DMS114 treated with DMSO at 0.1 percent for 48 hours (cell line): ENCODE data around the gene LARP1.

ENCODE experiments used
- DNase-seq: peaks from one replicate; lab custom pipeline; 2025; ENCODE audit not compliant: unreplicated experiment; lab: John Stamatoyannopoulos, UW

Gene LARP1

GRCh38 chr5:154788212-154788611, 33.0 kb downstream of the LARP1 start:
- no peak for DNase-seq

GRCh38 chr5:154791535-154791934, 36.4 kb downstream of the LARP1 start:
- DNase-seq, result no peak

- no peak for DNase-seq
Observed at GRCh38 chr5:154793599-154794524, 38.7 kb downstream of the LARP1 start.

DNA sequence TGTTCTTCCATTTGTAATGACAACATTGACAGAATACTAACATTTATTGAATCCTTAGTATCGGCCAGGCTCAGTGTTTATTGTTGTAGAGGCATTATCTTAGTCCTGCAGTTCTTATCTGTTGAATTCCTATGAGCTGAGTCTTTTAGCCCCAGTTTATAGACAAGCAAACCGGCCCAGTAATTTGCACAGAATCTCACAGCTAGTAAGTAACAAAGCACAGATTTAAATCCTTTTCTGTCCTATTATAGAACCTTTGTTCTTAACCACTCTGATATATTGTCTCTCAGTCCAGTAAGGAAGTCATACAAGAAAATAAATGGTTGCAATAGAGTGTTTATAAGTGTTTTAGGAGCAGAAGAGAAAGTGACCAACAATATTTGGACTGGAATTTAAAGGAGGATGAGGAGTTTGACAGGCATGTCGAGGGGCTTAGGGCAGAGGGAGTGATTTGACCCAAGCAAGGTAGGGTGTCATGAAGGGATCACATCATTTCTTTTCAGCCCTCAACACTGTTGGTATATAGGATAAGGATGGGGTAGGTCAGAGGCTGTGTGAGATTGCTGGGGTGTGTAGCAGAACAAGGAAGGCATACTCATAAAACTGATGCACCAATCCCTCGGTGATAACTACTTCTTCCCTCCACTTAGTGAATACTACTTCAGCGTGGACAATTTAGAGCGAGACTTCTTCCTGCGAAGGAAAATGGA, 39.5 kb downstream of the LARP1 start:
- DNase-seq, result no peak

- no peak for DNase-seq
Observed at GRCh38 chr5:154795235-154795596, 40.0 kb downstream of the LARP1 start.

DNA sequence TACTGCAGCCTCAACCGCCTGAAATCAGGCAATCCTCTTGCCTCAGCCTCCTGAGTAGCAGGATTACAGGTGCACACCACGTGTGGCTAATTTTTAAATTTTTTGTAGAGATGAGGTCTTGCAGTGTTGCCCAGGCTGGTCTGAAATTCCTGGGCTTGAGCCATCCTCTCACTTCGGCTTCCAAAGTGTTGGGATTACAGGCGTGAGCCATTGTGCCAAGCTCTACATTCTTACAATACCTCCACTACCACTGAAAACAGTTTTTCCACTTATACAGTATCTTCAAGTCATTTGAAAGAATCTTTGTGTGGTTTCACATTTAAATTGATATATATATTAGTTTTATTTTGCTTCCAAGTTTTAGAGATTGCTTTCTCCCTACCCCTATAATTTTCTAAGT, 42.6 kb downstream of the LARP1 start:
- no peak for DNase-seq

GRCh38 chr5:154800582-154800981, 45.4 kb downstream of the LARP1 start:
- DNase-seq, result no peak

DNA sequence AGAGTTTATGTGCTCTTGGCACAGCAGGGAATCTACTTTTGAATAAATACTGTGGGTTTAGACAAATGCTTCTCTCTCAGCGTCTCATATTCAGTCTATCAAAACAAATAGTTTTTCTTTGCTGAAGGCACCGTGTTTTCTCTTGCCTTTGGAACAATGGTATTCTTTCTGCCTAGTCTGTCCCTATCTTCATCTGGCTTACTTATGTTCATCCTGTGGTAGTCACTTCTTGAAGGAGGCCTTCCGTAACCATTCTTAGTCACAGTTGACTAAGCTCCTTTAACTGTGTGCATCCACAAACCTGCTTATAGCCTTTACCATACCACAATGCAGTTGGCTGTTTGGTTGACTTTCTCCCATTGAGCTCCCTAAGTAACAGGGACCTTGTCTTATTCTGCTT, 45.9 kb downstream of the LARP1 start:
- DNase-seq, result no peak

- no peak for DNase-seq
Observed at GRCh38 chr5:154802050-154802449, 46.9 kb downstream of the LARP1 start.

- no peak for DNase-seq
Observed at GRCh38 chr5:154806176-154806575, 51.0 kb downstream of the LARP1 start.

GRCh38 chr5:154811239-154811638, 56.1 kb downstream of the LARP1 start:
- DNase-seq, result no peak

GRCh38 chr5:154811653-154812465, 56.7 kb downstream of the LARP1 start:
- peak; percentile 59 for DNase-seq

- DNase-seq, result no peak
Observed at GRCh38 chr5:154813158-154813557, 58.0 kb downstream of the LARP1 start.

DNA sequence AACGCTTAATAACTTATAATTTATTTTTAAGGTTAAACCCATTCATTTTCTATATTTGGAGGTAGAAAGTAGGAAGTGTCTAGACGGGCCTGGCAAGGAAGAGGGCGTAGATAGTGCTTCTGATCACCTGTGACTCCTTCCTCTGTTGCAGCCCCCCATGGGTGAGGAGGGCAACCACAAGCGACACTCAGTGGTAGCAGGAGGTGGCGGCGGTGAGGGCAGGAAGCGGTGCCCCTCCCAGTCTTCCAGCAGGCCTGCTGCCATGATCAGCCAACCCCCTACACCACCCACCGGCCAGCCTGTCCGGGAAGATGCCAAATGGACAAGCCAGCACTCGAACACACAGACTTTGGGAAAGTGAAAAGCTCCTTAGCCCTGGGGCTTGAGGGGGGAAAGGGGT, 58.6 kb downstream of the LARP1 start:
- DNase-seq, result no peak

DNA sequence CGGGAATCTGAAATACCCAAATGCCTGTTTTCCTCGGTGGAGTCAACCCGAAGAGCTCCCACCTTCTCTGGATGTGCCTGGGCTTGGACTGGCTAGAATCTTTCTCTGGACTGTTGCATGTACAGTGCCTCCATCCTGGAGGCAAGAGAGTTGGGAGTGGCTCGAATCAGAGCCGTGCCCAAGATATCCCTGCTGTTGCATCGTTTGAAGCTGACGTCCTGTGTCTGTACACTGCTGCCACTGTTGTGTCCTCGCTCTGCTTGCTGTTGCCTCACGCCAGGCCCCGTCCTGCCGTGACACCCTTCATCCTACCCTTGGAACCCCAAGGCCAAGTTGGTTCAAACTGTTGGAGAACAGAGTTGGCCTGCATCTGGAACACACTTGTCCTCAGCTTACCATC, 59.8 kb downstream of the LARP1 start:
- DNase-seq, result no peak

DNA sequence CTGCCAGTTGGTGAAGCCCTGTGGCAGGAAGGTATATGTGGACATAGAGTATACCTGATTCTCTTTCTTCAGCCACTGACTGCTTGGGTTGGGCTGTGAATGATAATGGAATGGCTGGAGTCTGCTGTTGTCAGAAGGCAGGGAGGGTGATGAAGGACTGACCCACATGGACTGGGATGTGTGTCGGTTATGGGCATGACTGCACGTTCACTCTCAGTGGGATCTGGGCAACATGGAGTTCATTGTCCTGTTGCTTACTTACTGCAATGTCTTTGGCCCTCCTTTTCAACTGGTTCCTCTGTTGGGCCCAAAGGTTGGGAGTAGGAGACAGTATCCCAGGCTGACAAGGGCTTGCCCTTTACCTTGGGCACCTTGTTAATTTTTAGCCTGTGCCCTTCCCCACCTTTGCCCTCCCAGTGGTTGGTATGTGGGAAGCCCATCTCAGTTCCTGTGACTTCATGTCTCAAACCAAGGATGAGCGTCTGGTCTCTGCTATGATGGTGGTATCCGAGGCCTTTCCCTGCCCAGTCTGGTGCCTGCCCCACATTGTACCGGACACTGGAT, 60.6 kb downstream of the LARP1 start:
- DNase-seq, result no peak

DNA sequence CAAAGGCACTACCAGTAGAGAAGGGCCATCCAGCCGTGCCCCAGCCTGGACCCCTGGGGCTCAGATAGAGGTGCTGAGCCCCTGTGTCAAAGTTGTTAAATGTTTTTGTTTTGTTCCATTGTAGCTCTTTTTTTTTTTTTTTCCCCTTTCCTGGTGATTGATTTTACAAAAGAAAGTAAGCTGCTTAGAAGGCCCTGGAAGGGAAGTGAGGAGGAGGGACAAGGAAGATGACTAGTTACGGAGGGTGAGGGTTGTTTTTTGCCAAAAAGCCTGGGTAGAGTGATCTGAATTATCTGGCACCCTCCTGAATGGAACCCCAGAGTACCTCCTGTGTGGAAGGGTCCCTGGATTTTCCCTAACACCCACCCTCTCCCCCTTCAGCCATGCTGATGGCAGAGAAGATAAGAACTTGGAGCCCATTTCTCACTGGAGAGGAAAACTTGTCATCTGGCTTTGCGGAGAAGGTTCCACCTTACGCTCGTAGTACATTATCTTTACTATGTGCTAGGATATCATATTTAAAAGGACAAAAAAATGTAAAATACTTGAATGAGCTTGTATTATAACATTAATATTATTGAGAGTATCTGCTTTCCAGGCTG, 61.8 kb downstream of the LARP1 start:
- no peak for DNase-seq

DNA sequence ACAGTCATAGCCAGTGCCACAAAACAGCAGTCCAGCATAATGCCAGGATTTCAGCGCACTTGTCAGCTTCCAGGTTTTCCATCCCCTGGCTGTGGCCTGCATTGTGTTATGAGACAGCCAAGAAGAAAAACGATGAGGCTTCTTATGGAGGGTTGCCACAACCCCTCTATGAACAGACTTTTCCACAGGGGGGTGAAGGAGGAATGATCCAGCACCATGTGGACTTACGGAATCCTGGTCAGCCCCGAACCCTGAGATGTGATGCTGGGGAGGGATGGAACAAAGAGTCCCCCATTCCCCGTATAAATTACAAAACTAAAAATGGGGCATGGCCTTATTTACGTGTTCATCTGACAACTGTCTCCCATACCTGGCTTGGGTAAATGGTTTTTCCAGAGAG, 62.6 kb downstream of the LARP1 start:
- DNase-seq, result no peak

DNA sequence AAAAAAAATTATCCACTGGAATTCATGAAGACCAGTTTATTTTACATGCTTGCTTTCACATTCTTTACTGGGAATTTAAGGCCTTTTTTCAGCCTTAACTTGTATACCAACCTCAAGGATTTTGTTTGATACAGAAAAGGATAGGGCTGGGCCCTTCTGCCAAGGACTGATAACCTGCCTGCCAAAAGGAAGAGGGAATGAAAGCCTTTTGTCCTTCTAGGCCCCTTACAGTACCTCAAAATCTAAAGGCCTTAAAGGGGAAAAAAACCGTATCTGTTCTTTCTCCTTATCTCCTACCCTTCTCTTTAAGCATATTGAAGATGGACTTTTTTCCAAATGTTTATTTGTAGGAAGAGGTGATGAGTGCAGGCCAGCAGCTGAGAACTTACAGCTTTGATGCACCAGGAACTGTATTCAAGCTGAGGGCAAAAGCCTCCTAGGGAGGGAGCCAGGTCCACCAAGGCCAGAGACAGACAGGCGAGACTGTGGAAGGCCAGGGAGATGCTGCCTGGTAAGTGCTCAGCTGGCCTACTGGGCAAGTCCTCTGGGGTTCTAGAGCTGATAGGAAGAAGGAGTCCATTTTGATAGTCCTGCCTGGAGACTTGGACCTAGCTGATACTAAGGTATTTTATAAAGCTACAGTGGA, 63.4 kb downstream of the LARP1 start:
- no peak for DNase-seq

DNA sequence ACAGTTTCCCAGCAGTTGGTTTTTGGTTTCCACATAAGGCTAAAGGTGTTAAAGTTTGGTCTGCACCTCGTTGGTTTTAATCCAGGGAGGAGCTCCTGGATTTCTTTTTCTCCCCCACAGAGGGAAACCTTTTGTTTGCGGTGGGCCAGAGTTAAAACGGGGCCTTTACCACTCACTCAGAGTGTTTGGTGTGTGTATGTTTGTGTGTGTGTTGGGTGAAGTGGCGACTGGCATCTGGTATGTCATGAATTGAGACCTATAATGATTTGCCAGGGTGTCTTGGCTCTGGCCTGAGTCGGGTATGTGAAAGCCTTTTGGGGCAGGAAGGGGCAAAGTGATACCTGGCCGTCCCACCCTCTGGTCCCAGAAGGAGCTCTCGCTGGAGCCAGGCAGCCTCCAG, 64.4 kb downstream of the LARP1 start:
- no peak for DNase-seq
